ENCODE measurements around the gene TRIM26. TPM values are rescaled to one million over a fixed set of nuclear protein-coding genes. Genes with fewer than 3 reads are reported as not detected.
"Not testable (repeated sequence)": the region's sequence is repeated elsewhere in the genome, so short reads cannot be mapped to it uniquely, and the experiment has no call there.

The TRIM26 gene
- total RNA-seq, 2 experiments from 2014 or later, result 64.3 to 65.1 TPM

DNA sequence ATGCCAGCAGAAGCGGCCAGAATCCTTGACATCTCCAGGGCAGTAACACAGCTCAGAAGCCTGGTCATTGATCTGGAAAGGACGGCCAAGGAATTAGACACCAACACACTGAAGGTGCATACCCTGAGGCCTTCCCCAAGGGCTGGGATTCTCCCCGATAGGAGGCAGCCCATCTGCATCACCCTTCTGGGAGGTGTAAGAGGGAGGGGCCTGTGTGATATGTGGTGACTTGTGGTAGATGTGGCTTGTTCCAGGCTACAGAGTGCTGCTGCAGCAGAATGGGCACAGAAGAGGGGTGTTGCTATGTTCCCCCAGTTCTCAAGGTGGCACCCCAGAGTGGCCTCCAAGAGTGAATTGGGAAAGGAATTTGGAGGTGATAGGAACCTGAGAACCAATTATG, 66.1 kb downstream of the TRIM26 start:
- no peak for DNase-seq
- H3K4me1 Mint-ChIP-seq (ENCODE audit: low read depth), result peaks cover 4% of the 10 kb centered on the region
- intact Hi-C loops (cut with micrococcal nuclease), result no loop called here
- no peaks in the 10 kb centered on the region for H3K9me3 Mint-ChIP-seq
- ChIA-PET POLR2A (no interaction called here), CTCF (interaction anchor here (11.3 kb wide), 1 partner anchor 16 kb away, joined by 65 read pairs; no protein-coding TSS in a partner anchor)
- H3K27ac Mint-ChIP-seq, result no peak overlapping the region
- H3K36me3 Mint-ChIP-seq, result no peaks in the 10 kb centered on the region
- H3K4me3 Mint-ChIP-seq, result no peak overlapping the region
- H3K27me3 Mint-ChIP-seq, result peaks cover 37% of the 10 kb centered on the region

DNA sequence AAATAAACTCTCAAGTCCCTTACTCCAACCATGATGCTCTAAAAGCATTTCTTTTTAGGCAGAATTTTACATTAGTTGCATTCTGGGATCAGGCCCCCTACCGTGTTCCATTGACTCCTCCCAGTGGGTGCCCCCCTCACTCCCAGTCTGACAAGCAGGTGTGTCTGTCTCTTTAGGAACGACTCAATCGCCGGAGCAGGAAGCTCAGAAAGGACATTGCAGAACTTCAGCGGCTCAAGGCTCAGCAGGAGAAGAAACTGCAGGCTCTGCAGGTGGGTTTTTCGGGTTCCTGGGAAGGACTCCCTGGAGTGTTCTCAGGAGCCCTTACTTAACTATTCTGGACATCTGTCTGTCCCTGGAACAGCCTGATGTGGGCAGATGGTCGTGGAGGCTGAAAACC, 67.4 kb downstream of the TRIM26 start:
- ChIA-PET POLR2A (no interaction called here), CTCF (interaction anchor here (11.3 kb wide), 1 partner anchor 15 kb away, joined by 65 read pairs; no protein-coding TSS in a partner anchor)
- Mint-ChIP-seq H3K4me3 (no peak overlapping the region), H3K4me1 (ENCODE audit: low read depth) (no peaks in the 10 kb centered on the region), H3K27ac (no peak overlapping the region), H3K36me3 (no peaks in the 10 kb centered on the region), H3K9me3 (no peaks in the 10 kb centered on the region), H3K27me3 (peaks cover 46% of the 10 kb centered on the region)
- intact Hi-C loops (cut with micrococcal nuclease), result no loop called here
- DNase-seq, result no peak

DNA sequence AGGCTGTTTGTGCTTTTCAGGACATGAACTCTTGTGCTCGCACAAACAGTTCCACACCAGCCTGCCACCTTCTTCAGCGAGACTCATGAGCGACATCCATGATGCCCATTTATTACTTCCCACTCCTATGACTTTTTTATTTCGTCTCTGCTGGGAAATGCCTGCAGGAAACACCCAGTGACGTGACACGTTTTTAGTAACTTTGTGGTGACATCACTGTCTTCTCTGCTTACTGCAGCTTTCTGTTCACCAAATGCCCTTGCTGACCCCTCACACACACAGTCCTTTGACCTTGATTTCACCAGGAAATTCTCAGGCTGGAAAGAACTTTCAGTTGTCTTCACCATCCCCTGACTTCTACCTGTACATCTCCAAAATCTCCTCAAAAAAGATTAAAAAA, 68.4 kb downstream of the TRIM26 start:
- DNase-seq, result no peak
- POLR2A ChIA-PET, result interaction anchor here (0.6 kb wide), 1 partner anchor 28 kb away, joined by 3 read pairs; no protein-coding TSS in a partner anchor
- Mint-ChIP-seq H3K9me3 (no peaks in the 10 kb centered on the region), H3K27ac (no peak overlapping the region), H3K4me3 (no peak overlapping the region), H3K4me1 (ENCODE audit: low read depth) (no peaks in the 10 kb centered on the region), H3K36me3 (no peaks in the 10 kb centered on the region), H3K27me3 (peaks cover 45% of the 10 kb centered on the region)
- CTCF ChIA-PET, result interaction anchor here (0.7 to 11.3 kb wide), 3 partner anchors 13 to 491 kb away, joined by 3 to 65 read pairs (median 9); no protein-coding TSS in a partner anchor
- intact Hi-C loops (cut with micrococcal nuclease), result no loop called here

DNA sequence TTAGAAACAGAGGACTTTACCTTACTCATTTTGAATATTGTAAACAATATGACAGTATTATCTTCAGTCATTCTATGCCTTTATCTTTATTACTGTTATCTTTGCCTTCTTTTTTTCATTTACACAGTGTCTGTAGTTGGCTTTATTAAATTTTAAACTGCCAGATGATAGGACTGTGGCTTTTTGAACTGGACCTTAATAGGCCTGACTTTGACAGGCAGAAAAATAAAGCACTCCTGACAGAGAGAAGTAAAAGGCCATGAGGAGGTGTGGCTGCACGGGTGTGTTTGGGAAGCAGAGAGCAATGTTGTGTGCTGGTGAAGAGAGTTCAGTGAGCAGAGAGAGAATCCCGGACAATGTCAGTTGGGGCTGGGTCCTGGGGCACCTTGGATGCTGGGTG, 69.4 kb downstream of the TRIM26 start:
- ChIA-PET POLR2A (interaction anchor here (0.5 kb wide), 1 partner anchor 11 kb away, joined by 3 read pairs; no protein-coding TSS in a partner anchor), CTCF (interaction anchor here (0.8 to 3.5 kb wide), 3 partner anchors 12 to 42 kb away, joined by 5 to 13 read pairs (median 9); no protein-coding TSS in a partner anchor)
- no peak for DNase-seq
- Mint-ChIP-seq H3K27ac (no peak overlapping the region), H3K36me3 (no peaks in the 10 kb centered on the region), H3K4me1 (ENCODE audit: low read depth) (no peaks in the 10 kb centered on the region), H3K4me3 (no peak overlapping the region), H3K27me3 (peaks cover 48% of the 10 kb centered on the region), H3K9me3 (no peaks in the 10 kb centered on the region)
- intact Hi-C loops (cut with micrococcal nuclease), result no loop called here

DNA sequence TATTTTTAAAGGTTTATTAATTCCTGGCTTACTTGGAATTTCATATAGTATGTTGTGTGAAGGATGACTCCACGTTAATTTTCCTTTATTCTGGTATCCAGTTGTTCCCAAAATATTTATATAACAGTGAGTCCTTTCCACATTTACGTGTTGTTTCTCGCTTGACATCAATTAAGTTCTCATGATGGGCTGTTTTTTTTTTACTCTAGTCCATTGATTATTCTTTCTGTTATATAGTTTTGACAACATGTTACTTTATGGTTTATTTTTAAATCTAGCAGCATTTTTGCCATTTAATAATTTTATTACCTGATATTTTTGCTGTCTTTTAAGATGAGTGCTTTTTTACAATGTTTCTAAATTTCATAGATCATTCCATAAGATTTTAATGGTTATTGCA, 70.5 kb downstream of the TRIM26 start:
- CTCF ChIA-PET, result interaction anchor here (3.5 kb wide), 1 partner anchor 12 kb away, joined by 13 read pairs; no protein-coding TSS in a partner anchor
- no peak for DNase-seq
- Mint-ChIP-seq H3K9me3 (no peaks in the 10 kb centered on the region), H3K27ac (no peak overlapping the region), H3K27me3 (peaks cover 50% of the 10 kb centered on the region), H3K4me3 (no peak overlapping the region), H3K4me1 (ENCODE audit: low read depth) (no peaks in the 10 kb centered on the region), H3K36me3 (no peaks in the 10 kb centered on the region)
- POLR2A ChIA-PET, result no interaction called here
- intact Hi-C loops (cut with micrococcal nuclease), result no loop called here

DNA sequence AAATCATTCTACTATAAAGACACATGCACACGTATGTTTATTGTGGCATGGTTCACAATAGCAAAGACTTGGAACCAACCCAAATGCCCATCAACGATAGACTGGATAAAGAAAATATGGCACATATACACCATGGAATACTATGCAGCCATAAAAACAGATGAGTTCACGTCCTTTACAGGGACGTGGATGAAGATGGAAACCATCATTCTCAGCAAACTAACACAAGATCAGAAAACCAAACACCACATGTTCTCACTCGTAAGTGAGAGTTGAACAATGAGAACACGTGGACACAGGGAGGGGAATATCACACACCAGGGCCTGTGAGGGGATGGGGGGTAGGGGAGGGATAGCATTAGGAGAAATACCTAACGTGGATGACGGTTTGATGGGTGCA, 73.0 kb downstream of the TRIM26 start:
- H3K4me3 Mint-ChIP-seq; DNase-seq; H3K27ac Mint-ChIP-seq; intact Hi-C loops (cut with micrococcal nuclease); H3K9me3 Mint-ChIP-seq; H3K4me1 Mint-ChIP-seq (ENCODE audit: low read depth); H3K36me3 Mint-ChIP-seq; POLR2A ChIA-PET: not testable (repeated sequence)
- H3K27me3 Mint-ChIP-seq, result peaks cover 46% of the 10 kb centered on the region
- CTCF ChIA-PET, result interaction anchor here (1.0 to 3.5 kb wide), 2 partner anchors 8 to 9 kb away, joined by 3 to 13 read pairs; no protein-coding TSS in a partner anchor

DNA sequence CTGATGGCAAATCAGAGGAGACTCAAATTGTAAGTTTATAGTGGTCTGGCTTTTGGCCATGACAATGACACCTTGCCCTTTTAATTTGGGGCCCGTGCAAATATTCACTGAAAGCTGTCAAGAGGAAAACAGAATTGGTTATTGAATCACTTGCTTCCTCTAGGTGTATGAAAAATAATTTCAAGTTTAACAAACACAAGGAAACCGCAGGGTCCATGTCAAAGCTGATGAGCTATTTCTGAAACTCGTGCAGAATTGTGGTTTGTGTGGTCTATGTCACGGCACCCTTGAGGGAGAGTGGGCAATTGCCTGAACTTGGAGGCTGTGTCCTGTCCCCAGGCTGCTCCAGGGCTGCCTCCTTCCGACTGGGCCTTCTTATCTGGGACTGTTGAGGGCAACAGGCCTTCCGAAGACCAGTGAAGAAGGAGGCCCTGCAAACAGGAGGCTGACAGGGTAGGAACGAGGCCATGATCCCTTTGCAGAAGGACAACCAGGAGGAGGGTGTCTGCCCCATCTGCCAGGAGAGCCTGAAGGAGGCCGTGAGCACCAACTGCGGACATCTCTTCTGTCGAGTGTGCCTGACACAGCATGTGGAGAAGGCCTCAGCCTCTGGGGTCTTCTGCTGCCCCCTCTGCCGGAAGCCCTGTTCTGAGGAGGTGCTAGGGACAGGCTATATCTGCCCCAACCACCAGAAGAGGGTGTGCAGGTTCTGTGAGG, 76.5 kb downstream of the TRIM26 start:
- Mint-ChIP-seq H3K4me1 (ENCODE audit: low read depth) (peaks cover 8% of the 10 kb centered on the region), H3K9me3 (no peaks in the 10 kb centered on the region), H3K36me3 (no peaks in the 10 kb centered on the region), H3K4me3 (no peak overlapping the region), H3K27me3 (peaks cover 42% of the 10 kb centered on the region), H3K27ac (no peak overlapping the region)
- POLR2A ChIA-PET, result no interaction called here
- CTCF ChIA-PET, result interaction anchor here (15.9 kb wide), 1 partner anchor 30 kb away, joined by 491 read pairs; the partner anchor contains the start of gene TRIM31
- intact Hi-C loops (cut with micrococcal nuclease), result no loop called here
- DNase-seq, result peak; percentile 42

DNA sequence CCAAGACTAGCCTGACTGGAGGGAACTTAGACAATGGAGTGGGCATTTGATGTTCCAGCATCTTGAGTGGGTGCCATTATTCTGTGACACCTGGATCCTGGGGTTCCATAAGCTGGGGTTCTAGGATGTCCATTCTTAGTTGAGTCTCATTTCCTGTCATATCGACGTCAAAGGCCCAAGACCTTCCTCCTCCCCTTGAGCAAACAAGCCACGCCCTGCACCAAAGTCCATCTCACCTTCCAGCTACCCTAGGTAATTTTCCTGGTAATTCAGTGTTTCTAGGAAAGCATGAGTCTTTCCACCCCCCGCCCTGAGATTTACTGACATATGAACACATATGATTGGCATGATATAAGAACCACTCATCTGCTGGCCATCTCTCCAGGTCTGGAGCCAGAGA, 77.4 kb downstream of the TRIM26 start, which contains the start of gene TRIM40:
TRIM40 (plus strand) TSS at position 384 of the 400 bp plus-strand sequence. CDS start 897 bp downstream, outside the sequence.
- ChIA-PET POLR2A (no interaction called here), CTCF (interaction anchor here (0.6 to 15.9 kb wide), 2 partner anchors 29 to 301 kb away, joined by 3 to 491 read pairs; partner anchors contain the start of gene TRIM31)
- Mint-ChIP-seq H3K27ac (no peak within 1 kb of the TSS), H3K4me3 (no peak within 1 kb of the TSS), H3K36me3 (no peaks in the 10 kb centered on the region), H3K9me3 (no peaks in the 10 kb centered on the region), H3K4me1 (ENCODE audit: low read depth) (peaks cover 13% of the 10 kb centered on the region), H3K27me3 (peaks cover 43% of the 10 kb centered on the region)
- no peak for DNase-seq
- intact Hi-C loops (cut with micrococcal nuclease), result no loop called here

DNA sequence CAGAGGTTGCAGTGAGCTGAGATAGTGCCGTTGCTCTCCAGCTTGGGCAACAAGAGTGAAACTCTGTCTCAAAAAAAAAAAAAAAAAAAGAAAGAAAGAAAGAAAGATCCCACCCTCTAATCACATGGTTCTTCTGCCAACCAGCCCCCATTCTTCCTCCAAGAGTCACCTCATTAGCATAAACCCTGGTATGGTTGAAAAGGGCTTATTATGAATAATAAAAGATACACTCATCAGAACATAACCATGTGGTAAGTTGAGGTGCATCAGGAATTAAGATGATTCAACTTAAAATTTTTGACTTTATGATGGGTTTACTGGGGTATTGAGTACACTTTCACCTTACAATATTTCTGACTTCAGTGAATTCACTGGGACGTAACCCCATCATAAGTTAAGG, 78.1 kb downstream of the TRIM26 start:
- no peaks in the 10 kb centered on the region for H3K9me3 Mint-ChIP-seq
- intact Hi-C loops (cut with micrococcal nuclease), result no loop called here
- H3K36me3 Mint-ChIP-seq, result no peaks in the 10 kb centered on the region
- peaks cover 19% of the 10 kb centered on the region for H3K4me1 Mint-ChIP-seq (ENCODE audit: low read depth)
- no peak overlapping the region for H3K4me3 Mint-ChIP-seq
- peaks cover 45% of the 10 kb centered on the region for H3K27me3 Mint-ChIP-seq
- no peak overlapping the region for H3K27ac Mint-ChIP-seq
- ChIA-PET POLR2A (no interaction called here), CTCF (interaction anchor here (0.6 to 15.9 kb wide), 2 partner anchors 28 to 301 kb away, joined by 3 to 491 read pairs; partner anchors contain the start of gene TRIM31)
- no peak for DNase-seq

Other genes starting within 250 kb of the TRIM26 start
- 10 to 100 TPM; 69.4 to 73.2 TPM for gene POLR1H, start 152.1 kb downstream of the TRIM26 start, total RNA-seq
- 10 to 100 TPM; 51.3 to 55.0 TPM for gene PPP1R11, start 146.2 kb downstream of the TRIM26 start, total RNA-seq
- not detected for gene RNF39, start 137.6 kb downstream of the TRIM26 start, total RNA-seq
- not detected for gene TRIM31, start 100.3 kb downstream of the TRIM26 start, total RNA-seq
- not detected for gene TRIM40, start 77.3 kb downstream of the TRIM26 start, total RNA-seq
- gene TRIM10, start 52.2 kb downstream of the TRIM26 start, total RNA-seq, result under 1 TPM; 0.36 to 0.38 TPM
- 1 to 10 TPM in 1 of 2 experiments, under 1 TPM in 1; 0.63 to 1.6 TPM for gene TRIM15, start 49.9 kb downstream of the TRIM26 start, total RNA-seq
- 10 to 100 TPM; 13.7 to 15.6 TPM for gene TRIM39, start 113.5 kb upstream of the TRIM26 start, total RNA-seq
- gene RPP21, start 131.8 kb upstream of the TRIM26 start, total RNA-seq, result 10 to 100 TPM; 34.6 to 38.3 TPM